ENCODE measurements around the gene GIMAP5.

GIMAP5 gene

DNA sequence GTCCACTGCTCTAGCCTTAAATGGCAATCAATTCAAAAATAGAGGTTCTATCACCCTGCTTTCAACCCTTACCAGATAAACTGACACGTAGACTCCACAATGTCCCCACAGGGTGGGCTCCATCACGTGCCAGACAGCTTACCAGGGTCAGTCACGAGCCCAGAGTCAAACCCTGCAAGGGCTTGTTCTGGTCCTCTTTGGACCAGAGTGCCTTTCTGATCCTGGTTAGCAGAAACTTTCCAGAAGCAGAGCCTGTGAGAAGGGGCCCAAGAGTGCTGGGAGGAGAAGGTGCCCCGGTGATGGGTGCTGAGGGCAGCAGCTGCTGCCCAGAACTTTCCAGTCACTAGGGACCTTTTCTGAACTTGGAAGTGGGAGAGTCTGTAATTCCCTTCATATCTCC lies 354 bp upstream of the GIMAP5 start:
- Mint-ChIP-seq H3K9me3 (peaks cover 26% of the 10 kb centered on the region), H3K27ac (no peak overlapping the region), H3K36me3 (ENCODE audit: low read depth) (no peaks in the 10 kb centered on the region), H3K27me3 (ENCODE audit: low read depth, poor library complexity) (peaks cover 16% of the 10 kb centered on the region), H3K4me3 (no peak overlapping the region), H3K4me1 (peaks cover 29% of the 10 kb centered on the region)
- TF ChIP-seq, protein P1, sequence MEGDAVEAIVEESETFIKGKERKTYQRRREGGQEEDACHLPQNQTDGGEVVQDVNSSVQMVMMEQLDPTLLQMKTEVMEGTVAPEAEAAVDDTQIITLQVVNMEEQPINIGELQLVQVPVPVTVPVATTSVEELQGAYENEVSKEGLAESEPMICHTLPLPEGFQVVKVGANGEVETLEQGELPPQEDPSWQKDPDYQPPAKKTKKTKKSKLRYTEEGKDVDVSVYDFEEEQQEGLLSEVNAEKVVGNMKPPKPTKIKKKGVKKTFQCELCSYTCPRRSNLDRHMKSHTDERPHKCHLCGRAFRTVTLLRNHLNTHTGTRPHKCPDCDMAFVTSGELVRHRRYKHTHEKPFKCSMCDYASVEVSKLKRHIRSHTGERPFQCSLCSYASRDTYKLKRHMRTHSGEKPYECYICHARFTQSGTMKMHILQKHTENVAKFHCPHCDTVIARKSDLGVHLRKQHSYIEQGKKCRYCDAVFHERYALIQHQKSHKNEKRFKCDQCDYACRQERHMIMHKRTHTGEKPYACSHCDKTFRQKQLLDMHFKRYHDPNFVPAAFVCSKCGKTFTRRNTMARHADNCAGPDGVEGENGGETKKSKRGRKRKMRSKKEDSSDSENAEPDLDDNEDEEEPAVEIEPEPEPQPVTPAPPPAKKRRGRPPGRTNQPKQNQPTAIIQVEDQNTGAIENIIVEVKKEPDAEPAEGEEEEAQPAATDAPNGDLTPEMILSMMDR (IDR thresholded peaks at IDR 0.05): no peak
- no peak for DNase-seq

DNA sequence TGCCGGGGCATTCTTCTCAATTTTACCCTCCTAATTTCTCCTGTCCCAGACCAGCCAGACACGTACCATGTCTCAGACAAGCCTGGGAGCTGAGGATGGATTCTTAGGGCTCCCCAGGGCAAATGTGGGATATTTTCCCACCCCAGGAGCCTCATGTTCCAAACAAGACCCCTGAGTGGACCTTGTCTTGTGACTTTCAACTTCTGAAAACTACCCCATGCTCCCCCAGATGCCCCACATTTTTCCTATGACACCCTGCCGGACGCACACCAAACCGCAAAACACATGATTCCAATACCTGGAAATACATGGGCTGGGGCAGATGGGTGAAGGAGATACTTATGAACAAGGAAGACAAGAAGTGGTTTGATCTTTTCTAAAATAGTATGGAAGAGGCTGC lies 874 bp downstream of the GIMAP5 start:
- Mint-ChIP-seq H3K4me3 (no peak overlapping the region), H3K27ac (no peak overlapping the region), H3K36me3 (ENCODE audit: low read depth) (no peaks in the 10 kb centered on the region), H3K27me3 (ENCODE audit: low read depth, poor library complexity) (peaks cover 16% of the 10 kb centered on the region), H3K9me3 (peaks cover 25% of the 10 kb centered on the region), H3K4me1 (peaks cover 32% of the 10 kb centered on the region)
- DNase-seq: no peak
- TF ChIP-seq, protein P1 (IDR thresholded peaks at IDR 0.05): no peak

DNA sequence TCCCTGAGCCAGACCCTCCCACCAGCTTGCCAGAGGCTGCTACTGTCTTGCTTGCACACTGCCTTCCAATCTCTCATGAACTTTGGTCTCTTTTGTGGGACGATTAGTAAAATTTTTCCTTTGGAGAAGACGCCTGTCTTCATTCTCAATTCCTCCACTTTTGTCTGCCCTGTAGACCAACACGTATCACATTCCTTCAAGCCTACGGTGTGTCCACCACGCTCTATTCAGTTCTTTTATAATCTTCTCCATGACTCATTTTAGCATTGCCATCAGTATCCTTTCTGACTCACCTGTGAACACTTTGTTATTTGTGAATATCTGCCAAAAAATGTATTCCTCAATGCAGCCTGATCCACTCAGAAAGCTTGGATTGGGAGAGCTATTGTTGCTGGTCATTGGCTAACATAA lies 1.4 kb downstream of the GIMAP5 start:
- Mint-ChIP-seq H3K9me3 (peaks cover 25% of the 10 kb centered on the region), H3K4me3 (no peak overlapping the region), H3K4me1 (peaks cover 37% of the 10 kb centered on the region), H3K27ac (no peak overlapping the region), H3K36me3 (ENCODE audit: low read depth) (no peaks in the 10 kb centered on the region), H3K27me3 (ENCODE audit: low read depth, poor library complexity) (peaks cover 16% of the 10 kb centered on the region)
- TF ChIP-seq, protein P1 (IDR thresholded peaks at IDR 0.05): no peak
- DNase-seq: no peak

DNA sequence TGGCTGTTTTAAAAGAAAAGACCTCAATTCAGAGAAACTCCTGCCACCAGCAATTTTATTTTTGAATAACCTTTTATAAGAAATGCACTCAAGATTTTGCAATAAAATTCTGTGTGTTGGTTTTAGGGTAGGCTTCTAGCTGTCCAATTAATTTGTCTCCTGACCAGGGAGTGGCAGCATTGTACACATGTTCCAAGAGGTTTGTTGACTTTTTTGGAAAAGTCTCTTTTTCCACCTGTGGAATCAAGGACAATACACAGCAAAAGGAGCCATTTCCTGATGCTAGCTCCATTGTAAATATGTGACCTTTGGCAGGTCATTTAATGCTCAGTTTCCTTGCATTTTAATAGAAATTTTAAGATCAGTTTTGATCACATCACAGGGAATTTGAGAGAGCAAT lies 1.8 kb downstream of the GIMAP5 start:
- peaks cover 41% of the 10 kb centered on the region for H3K4me1 Mint-ChIP-seq
- H3K36me3 Mint-ChIP-seq (ENCODE audit: low read depth): no peaks in the 10 kb centered on the region
- no peak overlapping the region for H3K4me3 Mint-ChIP-seq
- H3K9me3 Mint-ChIP-seq: peaks cover 23% of the 10 kb centered on the region
- TF ChIP-seq, protein P1 (IDR thresholded peaks at IDR 0.05): no peak
- peaks cover 15% of the 10 kb centered on the region for H3K27me3 Mint-ChIP-seq (ENCODE audit: low read depth, poor library complexity)
- H3K27ac Mint-ChIP-seq: no peak overlapping the region
- no peak for DNase-seq

DNA sequence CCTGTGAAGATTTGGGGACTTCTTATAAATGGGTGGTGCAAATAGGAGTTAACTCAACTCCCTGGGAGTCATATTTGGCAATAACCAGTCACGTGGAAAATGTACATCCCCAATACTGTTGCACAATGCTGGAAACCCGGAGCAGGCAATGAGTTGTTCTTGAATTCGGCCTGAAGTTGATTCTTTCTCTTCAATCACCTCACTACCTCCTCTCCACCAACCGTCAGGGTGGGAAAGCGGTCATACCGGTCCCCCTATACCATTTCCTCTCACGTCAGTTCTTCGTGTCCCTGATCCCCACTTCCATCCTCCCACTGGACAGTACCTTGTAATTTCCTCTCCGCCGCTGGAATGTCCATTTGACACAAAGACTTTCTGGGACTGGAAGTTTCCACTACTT lies 2.8 kb downstream of the GIMAP5 start:
- no peak for DNase-seq
- H3K4me1 Mint-ChIP-seq: peaks cover 45% of the 10 kb centered on the region
- H3K36me3 Mint-ChIP-seq (ENCODE audit: low read depth): no peaks in the 10 kb centered on the region
- H3K27ac Mint-ChIP-seq: no peak overlapping the region
- no peak overlapping the region for H3K4me3 Mint-ChIP-seq
- TF ChIP-seq, protein P1 (IDR thresholded peaks at IDR 0.05): no peak
- H3K9me3 Mint-ChIP-seq: peaks cover 14% of the 10 kb centered on the region
- peaks cover 16% of the 10 kb centered on the region for H3K27me3 Mint-ChIP-seq (ENCODE audit: low read depth, poor library complexity)

DNA sequence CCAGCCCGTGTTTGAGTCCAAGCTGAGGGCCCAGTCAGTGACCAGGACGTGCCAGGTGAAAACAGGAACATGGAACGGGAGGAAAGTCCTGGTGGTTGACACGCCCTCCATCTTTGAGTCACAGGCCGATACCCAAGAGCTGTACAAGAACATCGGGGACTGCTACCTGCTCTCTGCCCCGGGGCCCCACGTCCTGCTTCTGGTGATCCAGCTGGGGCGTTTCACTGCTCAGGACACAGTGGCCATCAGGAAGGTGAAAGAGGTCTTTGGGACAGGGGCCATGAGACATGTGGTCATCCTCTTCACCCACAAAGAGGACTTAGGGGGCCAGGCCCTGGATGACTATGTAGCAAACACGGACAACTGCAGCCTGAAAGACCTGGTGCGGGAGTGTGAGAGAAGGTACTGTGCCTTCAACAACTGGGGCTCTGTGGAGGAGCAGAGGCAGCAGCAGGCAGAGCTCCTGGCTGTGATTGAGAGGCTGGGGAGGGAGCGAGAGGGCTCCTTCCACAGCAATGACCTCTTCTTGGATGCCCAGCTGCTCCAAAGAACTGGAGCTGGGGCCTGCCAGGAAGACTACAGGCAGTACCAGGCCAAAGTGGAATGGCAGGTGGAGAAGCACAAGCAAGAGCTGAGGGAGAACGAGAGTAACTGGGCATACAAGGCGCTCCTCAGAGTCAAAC lies 5.2 kb downstream of the GIMAP5 start:
- peaks cover 29% of the 10 kb centered on the region for H3K4me1 Mint-ChIP-seq
- no peak for DNase-seq

More for the DNA sequence above, 5.2 kb downstream of the GIMAP5 start:
- peaks cover 14% of the 10 kb centered on the region for H3K27me3 Mint-ChIP-seq (ENCODE audit: low read depth, poor library complexity)
- H3K27ac Mint-ChIP-seq: no peak overlapping the region
- H3K9me3 Mint-ChIP-seq: peaks cover 14% of the 10 kb centered on the region
- H3K4me3 Mint-ChIP-seq: no peak overlapping the region
- TF ChIP-seq, protein P1 (IDR thresholded peaks at IDR 0.05): no peak
- H3K36me3 Mint-ChIP-seq (ENCODE audit: low read depth): no peaks in the 10 kb centered on the region

Measured in nephron progenitor cell (in vitro differentiated cells).